CD4-positive, alpha-beta T cell treated with Interleukin-1 beta for 1 hour (primary cell): ENCODE results near the gene ADAM15.

Source experiments
- DNase-seq, 2 donors: peaks; one replicate each; pipeline ENCODE4 v3.0.0-alpha.2; 2020 to 2022

The ADAM15 gene

GRCh38 chr1:155076371-155076770 lies 25.3 kb downstream of the ADAM15 start:
- DNase-seq: no peak

- DNase-seq: no peak
Measured at GRCh38 chr1:155077346-155077745, 26.2 kb downstream of the ADAM15 start.

- DNase-seq: no peak
Measured at GRCh38 chr1:155077758-155078445, 26.8 kb downstream of the ADAM15 start.

GRCh38 chr1:155078469-155079209 lies 27.5 kb downstream of the ADAM15 start, which contains the start of gene EFNA3:
Gene EFNA3, plus strand, starts transcription at chr1:155078837. Its CDS starts 105 bp downstream, at chr1:155078942.
- DNase-seq: peak; percentile 65 to 73

- no peak for DNase-seq
Measured at GRCh38 chr1:155079210-155079486, 28.0 kb downstream of the ADAM15 start.

GRCh38 chr1:155079487-155080311 lies 28.6 kb downstream of the ADAM15 start:
- DNase-seq: peak; percentile 27

GRCh38 chr1:155080312-155081228 lies 29.5 kb downstream of the ADAM15 start:
- DNase-seq: peak; percentile 31 to 46

- peak in 1 of 2 donors; percentile 39 for DNase-seq
Measured at GRCh38 chr1:155081472-155082300, 30.6 kb downstream of the ADAM15 start.

GRCh38 chr1:155082301-155083051 lies 31.4 kb downstream of the ADAM15 start:
- DNase-seq: peak; percentile 25 to 26

- DNase-seq: no peak
Measured at GRCh38 chr1:155083052-155083541, 32.0 kb downstream of the ADAM15 start.

GRCh38 chr1:155083865-155084721 lies 33.0 kb downstream of the ADAM15 start:
- peak; percentile 32 to 35 for DNase-seq

- peak; percentile 91 to 93 for DNase-seq
Measured at GRCh38 chr1:155084722-155085503, 33.8 kb downstream of the ADAM15 start.

- peak; percentile 72 for DNase-seq
Measured at GRCh38 chr1:155085504-155086127, 34.5 kb downstream of the ADAM15 start.

- peak; percentile 77 to 82 for DNase-seq
Measured at GRCh38 chr1:155086128-155086741, 35.1 kb downstream of the ADAM15 start.

GRCh38 chr1:155086856-155087535 lies 35.9 kb downstream of the ADAM15 start:
- no peak for DNase-seq

- DNase-seq: peak; percentile 78 to 83
Measured at GRCh38 chr1:155091071-155092051, 40.2 kb downstream of the ADAM15 start.
